Heart left ventricle (tissue), 13 donors: ENCODE measurements around the gene SLC30A10.
"Not testable (repeated sequence)": the region's sequence is repeated elsewhere in the genome, so short reads cannot be mapped to it uniquely, and the experiment has no call there.

Source experiments
- CTCF ChIP-seq, 12 donors: fragments of 200-600 bp; sonication (generic) in 4 of 12; IDR thresholded peaks; one replicate each; pipeline versions ENCODE4 v1.5.0 to v1.8.0; 2018 to 2022; ENCODE audit warnings: antibody characterized with exemption in 12 of 12, mild to moderate bottlenecking in 5 of 12
- POLR2A ChIP-seq, 2 donors: fragments of 450-650 bp; IDR thresholded peaks; one replicate each; pipeline ENCODE4 v1.6.1; 2017; ENCODE audit warnings: antibody characterized with exemption in 2 of 2, mild to moderate bottlenecking in 2 of 2, moderate library complexity in 2 of 2
- donor health status: ischemic (EF 13 %, LVEDD 7.1; RV severe dilation, severe dysfunction).
- donor health status: DM: no; HTN: yes; CAD: no.
- donor health status: DM: no; HTN: no; CAD: no.
- donor health status: ischemic (EF 25% LVEDD 6.9; RV normal size, moderate dysfunction).
- donor health status: ischemic (EF 25% LVEDD 5.7; RV mildly dilated, moderate dysfunction).
- donor health status: ischemic (EF 35%, LVEDD 5.7; RV mildly dilated, moderate dysfunction).
- donor health status: nonischemic (EF 11% LVEDD 7.7; RV severe dilation, severe dysfunction).
- donor health status: DM: yes; HTN: yes; CAD: no.
- donor health status: PGD.
- donor health status: ischemic (EF 29% LVEDD 5.4; RV normal size, mild dysfunction).
- donor health status: nonischemic (EF 23%, LVEDD 6.1; RV moderate dilation, normal function).

- TF ChIP-seq CTCF, POLR2A (IDR thresholded peaks at IDR 0.05): not testable (repeated sequence)
Observed at GRCh38 chr1:219888667-219889066, 39.7 kb downstream of the SLC30A10 start.
